Stimulated activated CD8-positive, alpha-beta memory T cell treated with anti-CD3 and anti-CD28 coated beads, Interleukin-12 subunit alpha, Interleukin-12 subunit beta, amount 100 ng/mL, for 24 hours (primary cell): ENCODE measurements around the gene TBC1D24.
A peak's percentile ranks its signal among the peaks of the same experiment; 100 is the strongest.

ENCODE experiments used
- DNase-seq: peaks from one replicate; pipeline ENCODE4 v3.0.0-alpha.2; 2020; ENCODE audit errors: extremely low read depth

The TBC1D24 gene

GRCh38 chr16:2516391-2517240 is 41.7 kb downstream of the TBC1D24 start:
- no peak for DNase-seq

- DNase-seq: no peak
Measured at GRCh38 chr16:2517954-2518605, 43.2 kb downstream of the TBC1D24 start.

GRCh38 chr16:2518823-2519710 is 44.1 kb downstream of the TBC1D24 start:
- DNase-seq: no peak

- DNase-seq: no peak
Measured at GRCh38 chr16:2519711-2520080, 44.8 kb downstream of the TBC1D24 start.

GRCh38 chr16:2520097-2520783 is 45.3 kb downstream of the TBC1D24 start, which contains the start of gene AMDHD2:
TSS of gene AMDHD2 (plus strand) at chr16:2520371. CDS start at chr16:2520459, 88 bp downstream.
- DNase-seq: peak; percentile 70

GRCh38 chr16:2520784-2521531 is 46.0 kb downstream of the TBC1D24 start:
- DNase-seq: no peak

- no peak for DNase-seq
Measured at GRCh38 chr16:2523801-2524231, 48.9 kb downstream of the TBC1D24 start.

- no peak for DNase-seq
Measured at GRCh38 chr16:2524339-2524938, 49.5 kb downstream of the TBC1D24 start.

GRCh38 chr16:2526135-2526534 is 51.2 kb downstream of the TBC1D24 start:
- no peak for DNase-seq

- DNase-seq: no peak
Measured at GRCh38 chr16:2527071-2527783, 52.3 kb downstream of the TBC1D24 start.

GRCh38 chr16:2527784-2528100 is 52.8 kb downstream of the TBC1D24 start:
- DNase-seq: no peak

GRCh38 chr16:2528161-2529060 is 53.5 kb downstream of the TBC1D24 start:
- no peak for DNase-seq

GRCh38 chr16:2529061-2529931 is 54.4 kb downstream of the TBC1D24 start:
- no peak for DNase-seq

- DNase-seq: no peak
Measured at GRCh38 chr16:2529961-2530628, 55.2 kb downstream of the TBC1D24 start.

- DNase-seq: no peak
Measured at GRCh38 chr16:2530629-2531318, 55.8 kb downstream of the TBC1D24 start.

GRCh38 chr16:2531371-2531695 is 56.4 kb downstream of the TBC1D24 start, which contains the start of gene CEMP1:
TSS of gene CEMP1 (minus strand) at chr16:2531408. CDS start at chr16:2531073, 335 bp downstream.
- DNase-seq: no peak
